Upper lobe of right lung (tissue), 1 donor: ENCODE results near the gene SMARCC1. TPM values are rescaled to one million over a fixed set of nuclear protein-coding genes. Genes with fewer than 3 reads are reported as not detected.

Source experiments
- ATAC-seq: fragments of 200-7000 bp; cut with Tn5 transposase; one replicate; pipeline ENCODE4 v1.9.1; 2020; ENCODE audit warnings: mild to moderate bottlenecking, moderate library complexity
- DNase-seq: peaks from one replicate; pipeline ENCODE4 v3.0.0-alpha.2; 2020
- H3K27ac ChIP-seq: fragments of 200-600 bp; one replicate; pipeline ENCODE4 v1.8.0; 2022
- H3K27me3 ChIP-seq: fragments of 200-600 bp; one replicate; pipeline ENCODE4 v1.8.0; 2022; ENCODE audit warnings: mild to moderate bottlenecking
- H3K36me3 ChIP-seq: fragments of 200-600 bp; one replicate; pipeline ENCODE4 v1.8.0; 2022
- H3K4me1 ChIP-seq: fragments of 200-600 bp; one replicate; pipeline ENCODE4 v1.8.0; 2022
- H3K4me3 ChIP-seq: fragments of 200-600 bp; one replicate; pipeline ENCODE4 v1.8.0; 2022; ENCODE audit warnings: mild to moderate bottlenecking
- H3K9me3 ChIP-seq: fragments of 200-600 bp; one replicate; pipeline ENCODE4 v1.8.0; 2022
- intact Hi-C: fragments of 100-400 bp; cut with DNase I; formaldehyde crosslinking; loops from one replicate; pipeline ENCODE4 v1.11.0; 2022
- total RNA-seq: library from RNA; stranded (reverse); fragmentation: NEBNext Ultra II Directional; extraction: Animal tissue kit (Norgen Biotek cat#: 25700); gene quantifications from one replicate; pipeline ENCODE4 v1.2.1, GENCODE V29; 2021
- TF ChIP-seq, protein P1 (sequence below): fragments of 200-600 bp; IDR thresholded peaks from one replicate; pipeline ENCODE4 v1.8.0; 2022; ENCODE audit warnings: antibody characterized with exemption
- donor health status: DM: no; HTN: yes; CAD: no; lungs with severe emphysema.

The SMARCC1 gene
- total RNA-seq, 1 donor from 2014 or later: 67.9 TPM

DNA sequence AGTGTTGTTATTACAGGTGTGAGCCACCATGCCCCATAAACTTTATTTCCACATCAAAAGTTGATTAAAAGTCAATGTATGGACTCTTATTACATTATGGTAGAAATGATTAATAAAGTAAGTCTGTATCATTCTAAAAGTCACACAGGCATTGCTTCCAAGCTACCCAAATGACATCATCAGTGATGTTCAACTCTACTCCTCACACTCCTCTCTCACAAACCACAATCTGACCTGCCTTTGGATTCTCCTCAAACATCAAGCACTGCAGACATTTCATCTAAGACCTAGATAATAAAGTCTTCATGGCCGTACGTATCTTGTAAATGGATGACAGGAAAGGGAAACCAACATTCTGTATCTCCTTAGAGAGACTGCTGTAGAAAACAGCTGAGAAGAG is 68.0 kb downstream of the SMARCC1 start:
- intact Hi-C loops: loop anchor here (5.0 kb wide), 1 partner anchor 41 kb away; no protein-coding TSS in a partner anchor
- DNase-seq (no peak), ATAC-seq (no peak)
- Histone ChIP-seq H3K27ac (no peak overlapping the region), H3K4me3 (no peak overlapping the region), H3K4me1 (no peaks in the 10 kb centered on the region), H3K9me3 (no peaks in the 10 kb centered on the region), H3K27me3 (no peaks in the 10 kb centered on the region), H3K36me3 (peaks cover 74% of the 10 kb centered on the region)
- TF ChIP-seq, protein P1, sequence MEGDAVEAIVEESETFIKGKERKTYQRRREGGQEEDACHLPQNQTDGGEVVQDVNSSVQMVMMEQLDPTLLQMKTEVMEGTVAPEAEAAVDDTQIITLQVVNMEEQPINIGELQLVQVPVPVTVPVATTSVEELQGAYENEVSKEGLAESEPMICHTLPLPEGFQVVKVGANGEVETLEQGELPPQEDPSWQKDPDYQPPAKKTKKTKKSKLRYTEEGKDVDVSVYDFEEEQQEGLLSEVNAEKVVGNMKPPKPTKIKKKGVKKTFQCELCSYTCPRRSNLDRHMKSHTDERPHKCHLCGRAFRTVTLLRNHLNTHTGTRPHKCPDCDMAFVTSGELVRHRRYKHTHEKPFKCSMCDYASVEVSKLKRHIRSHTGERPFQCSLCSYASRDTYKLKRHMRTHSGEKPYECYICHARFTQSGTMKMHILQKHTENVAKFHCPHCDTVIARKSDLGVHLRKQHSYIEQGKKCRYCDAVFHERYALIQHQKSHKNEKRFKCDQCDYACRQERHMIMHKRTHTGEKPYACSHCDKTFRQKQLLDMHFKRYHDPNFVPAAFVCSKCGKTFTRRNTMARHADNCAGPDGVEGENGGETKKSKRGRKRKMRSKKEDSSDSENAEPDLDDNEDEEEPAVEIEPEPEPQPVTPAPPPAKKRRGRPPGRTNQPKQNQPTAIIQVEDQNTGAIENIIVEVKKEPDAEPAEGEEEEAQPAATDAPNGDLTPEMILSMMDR: no peak

DNA sequence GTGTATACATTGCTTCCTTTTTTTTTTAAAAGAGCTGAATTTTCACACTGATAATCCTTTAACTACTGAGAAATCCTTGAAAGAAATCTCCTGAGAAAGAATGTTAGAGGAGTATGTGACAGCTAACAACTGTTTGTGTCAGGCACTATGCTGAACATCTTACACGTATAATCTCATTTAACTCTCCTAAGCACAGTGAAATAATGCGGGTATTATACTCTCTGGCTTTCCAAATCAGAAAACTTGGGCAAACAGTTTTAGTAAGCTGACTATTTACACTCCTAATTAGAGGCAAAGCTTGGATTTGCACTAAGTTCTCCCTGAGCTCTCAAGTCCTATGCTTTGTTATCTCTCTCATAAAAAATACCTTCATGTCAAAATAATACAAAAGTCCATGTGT is 69.3 kb downstream of the SMARCC1 start:
- ATAC-seq (no peak), DNase-seq (no peak)
- peaks cover 69% of the 10 kb centered on the region for H3K36me3 ChIP-seq
- TF ChIP-seq, protein P1: no peak
- H3K27me3 ChIP-seq: no peaks in the 10 kb centered on the region
- H3K4me3 ChIP-seq: no peak overlapping the region
- no peak overlapping the region for H3K27ac ChIP-seq
- no peaks in the 10 kb centered on the region for H3K4me1 ChIP-seq
- H3K9me3 ChIP-seq: no peaks in the 10 kb centered on the region
- intact Hi-C loops: loop anchor here (5.0 kb wide), 1 partner anchor 40 kb away; no protein-coding TSS in a partner anchor

DNA sequence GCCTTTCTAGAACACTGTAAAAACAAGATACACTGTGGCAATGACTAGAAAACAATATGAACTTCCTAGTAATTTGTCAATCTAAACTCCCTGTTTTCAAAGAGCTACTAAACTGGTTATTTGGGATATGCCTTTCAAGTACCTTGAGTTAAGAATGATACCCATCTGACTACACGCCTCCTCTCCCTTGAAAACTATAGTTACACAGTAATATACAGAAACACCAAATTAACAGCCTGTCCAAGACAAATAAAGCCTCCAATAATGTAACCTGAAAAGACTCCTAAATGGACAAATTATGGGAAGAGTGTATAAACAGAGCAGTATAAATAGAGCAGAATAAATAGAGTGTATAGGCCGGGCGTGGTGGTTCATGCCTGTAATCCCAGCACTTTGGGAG is 70.1 kb downstream of the SMARCC1 start:
- H3K27me3 ChIP-seq: no peaks in the 10 kb centered on the region
- intact Hi-C loops: loop anchor here (5.0 kb wide), 1 partner anchor 39 kb away; no protein-coding TSS in a partner anchor
- H3K9me3 ChIP-seq: no peaks in the 10 kb centered on the region
- H3K36me3 ChIP-seq: peaks cover 67% of the 10 kb centered on the region
- TF ChIP-seq, protein P1: no peak
- no peak overlapping the region for H3K27ac ChIP-seq
- no peak for ATAC-seq
- DNase-seq: no peak
- no peak overlapping the region for H3K4me3 ChIP-seq
- no peaks in the 10 kb centered on the region for H3K4me1 ChIP-seq

DNA sequence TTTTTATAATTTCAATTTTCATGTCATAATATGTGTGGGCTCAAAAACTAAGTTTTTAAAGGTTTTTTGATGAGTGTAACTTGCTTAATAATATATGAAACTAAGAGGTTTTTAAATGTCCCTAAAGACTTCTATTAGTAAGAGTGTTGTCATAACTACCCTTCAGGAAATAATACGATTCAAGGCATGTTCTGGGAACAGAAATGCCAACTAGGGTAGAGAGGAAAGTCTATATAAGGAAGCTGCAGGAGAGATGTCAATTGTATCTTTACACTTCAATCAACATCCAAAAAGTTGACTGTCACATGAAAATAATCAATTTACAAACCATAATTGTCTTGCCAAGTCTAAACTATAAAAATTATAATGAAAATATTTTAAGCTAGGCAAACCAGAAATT is 76.3 kb downstream of the SMARCC1 start:
- no peak overlapping the region for H3K27ac ChIP-seq
- intact Hi-C loops: no loop called here
- no peak overlapping the region for H3K4me3 ChIP-seq
- H3K4me1 ChIP-seq: no peaks in the 10 kb centered on the region
- no peaks in the 10 kb centered on the region for H3K9me3 ChIP-seq
- ATAC-seq (peak; percentile 62), DNase-seq (no peak)
- TF ChIP-seq, protein P1: no peak
- H3K27me3 ChIP-seq: no peaks in the 10 kb centered on the region
- H3K36me3 ChIP-seq: peaks cover 76% of the 10 kb centered on the region

DNA sequence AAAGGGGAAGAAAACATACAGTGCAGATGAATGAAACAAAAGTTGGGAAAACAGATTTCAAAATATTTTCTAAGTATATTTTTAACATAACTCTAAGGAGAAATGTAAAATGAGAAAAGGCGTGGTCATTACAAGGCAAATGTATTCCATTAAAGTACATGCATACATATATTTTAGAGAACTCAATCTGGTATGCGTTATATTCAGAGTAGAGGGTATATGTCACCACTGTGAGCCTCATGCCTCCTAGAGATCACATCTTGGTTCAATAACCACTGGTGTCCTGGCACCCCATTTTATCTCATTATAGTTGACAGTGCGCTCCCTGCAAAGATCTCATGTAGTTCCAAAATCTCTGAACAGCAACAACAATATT is 77.5 kb downstream of the SMARCC1 start:
- DNase-seq (no peak), ATAC-seq (no peak)
- TF ChIP-seq, protein P1: no peak
- intact Hi-C loops: no loop called here
- Histone ChIP-seq H3K4me1 (no peaks in the 10 kb centered on the region), H3K27ac (no peak overlapping the region), H3K4me3 (no peak overlapping the region), H3K9me3 (no peaks in the 10 kb centered on the region), H3K27me3 (no peaks in the 10 kb centered on the region), H3K36me3 (peaks cover 70% of the 10 kb centered on the region)

DNA sequence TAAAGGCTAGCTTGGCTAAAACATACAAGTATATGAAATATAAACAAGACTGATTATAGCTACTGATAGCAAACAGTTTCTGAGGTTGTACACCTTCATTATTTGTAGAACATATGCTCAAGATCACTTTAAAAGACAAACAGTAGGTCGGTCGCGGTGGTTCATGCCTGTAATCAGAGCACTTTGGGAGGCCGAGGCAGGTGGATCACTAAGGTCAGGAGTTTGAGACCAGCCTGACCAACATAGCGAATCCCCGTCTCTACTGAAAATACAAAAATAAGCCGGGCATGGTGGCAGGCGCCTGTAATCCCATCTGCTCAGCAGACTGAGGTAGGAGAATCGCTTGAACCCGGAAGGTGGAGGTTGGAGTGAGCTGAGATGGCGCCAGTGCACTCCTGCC is 80.3 kb downstream of the SMARCC1 start:
- Histone ChIP-seq H3K9me3 (no peaks in the 10 kb centered on the region), H3K4me1 (no peaks in the 10 kb centered on the region), H3K4me3 (no peak overlapping the region), H3K27ac (no peak overlapping the region), H3K27me3 (no peaks in the 10 kb centered on the region), H3K36me3 (peaks cover 58% of the 10 kb centered on the region)
- intact Hi-C loops: no loop called here
- DNase-seq (no peak), ATAC-seq (no peak)
- TF ChIP-seq, protein P1: no peak
